ENCODE data around the gene PROC.

The PROC gene

GRCh38 chr2:127456960-127457359 is 38.7 kb downstream of the PROC start:
- no peak for DNase-seq (ENCODE audit: low spot score)

GRCh38 chr2:127462461-127462860 is 44.2 kb downstream of the PROC start:
- DNase-seq (ENCODE audit: low spot score): no peak

- no peak for DNase-seq (ENCODE audit: low spot score)
Observed at GRCh38 chr2:127463155-127463991, 45.1 kb downstream of the PROC start.

- no peak for DNase-seq (ENCODE audit: low spot score)
Observed at GRCh38 chr2:127464470-127465257, 46.4 kb downstream of the PROC start.

GRCh38 chr2:127465258-127465657 is 47.0 kb downstream of the PROC start:
- DNase-seq (ENCODE audit: low spot score): no peak

GRCh38 chr2:127469051-127469450 is 50.8 kb downstream of the PROC start:
- no peak for DNase-seq (ENCODE audit: low spot score)

GRCh38 chr2:127469974-127470373 is 51.7 kb downstream of the PROC start:
- no peak for DNase-seq (ENCODE audit: low spot score)

- DNase-seq (ENCODE audit: low spot score): no peak
Observed at GRCh38 chr2:127471286-127471988, 53.2 kb downstream of the PROC start.

GRCh38 chr2:127472268-127472667 is 54.0 kb downstream of the PROC start:
- no peak for DNase-seq (ENCODE audit: low spot score)

- no peak for DNase-seq (ENCODE audit: low spot score)
Observed at GRCh38 chr2:127475788-127476187, 57.6 kb downstream of the PROC start.

Measured in D341Med (cell line).